ENCODE data around the gene PPP1R16B.

Gene PPP1R16B

GRCh38 chr20:38818113-38819065 is 12.9 kb downstream of the PPP1R16B start:
- intact Hi-C loops (cut with DNase I): no loop called here
- no peak for DNase-seq

- DNase-seq: no peak
- intact Hi-C loops (cut with DNase I): no loop called here
Observed at GRCh38 chr20:38825571-38825900, 20.0 kb downstream of the PPP1R16B start.

GRCh38 chr20:38825901-38826625 is 20.6 kb downstream of the PPP1R16B start:
- DNase-seq: no peak

GRCh38 chr20:38827770-38828281 is 22.3 kb downstream of the PPP1R16B start:
- no peak for DNase-seq

More at GRCh38 chr20:38825901-38826625, 20.6 kb downstream of the PPP1R16B start:
- intact Hi-C loops (cut with DNase I): no loop called here

GRCh38 chr20:38828514-38829295 is 23.2 kb downstream of the PPP1R16B start:
- DNase-seq: peak in 2 of 10 donors; percentile 44 to 89
- intact Hi-C loops (cut with DNase I): no loop called here

More at GRCh38 chr20:38827770-38828281, 22.3 kb downstream of the PPP1R16B start:
- intact Hi-C loops (cut with DNase I): no loop called here

- DNase-seq: no peak
- intact Hi-C loops (cut with DNase I): no loop called here
Observed at GRCh38 chr20:38829296-38829875, 23.9 kb downstream of the PPP1R16B start.

GRCh38 chr20:38830356-38830755 is 24.9 kb downstream of the PPP1R16B start:
- no peak for DNase-seq
- intact Hi-C loops (cut with DNase I): no loop called here

GRCh38 chr20:38831049-38831691 is 25.7 kb downstream of the PPP1R16B start:
- DNase-seq: no peak
- intact Hi-C loops (cut with DNase I): no loop called here

- intact Hi-C loops (cut with DNase I): no loop called here
Observed at GRCh38 chr20:38831995-38832620, 26.6 kb downstream of the PPP1R16B start.

GRCh38 chr20:38833154-38833856 is 27.8 kb downstream of the PPP1R16B start:
- no peak for DNase-seq
- intact Hi-C loops (cut with DNase I): no loop called here

More at GRCh38 chr20:38831995-38832620, 26.6 kb downstream of the PPP1R16B start:
- DNase-seq: no peak

- no peak for DNase-seq
- intact Hi-C loops (cut with DNase I): no loop called here
Observed at GRCh38 chr20:38833857-38834164, 28.3 kb downstream of the PPP1R16B start.

- intact Hi-C loops (cut with DNase I): no loop called here
- DNase-seq: no peak
Observed at GRCh38 chr20:38834868-38835267, 29.4 kb downstream of the PPP1R16B start.

GRCh38 chr20:38835792-38836191 is 30.3 kb downstream of the PPP1R16B start:
- peak in 7 of 10 donors; percentile 28 to 92 (median 71) for DNase-seq
- intact Hi-C loops (cut with DNase I): no loop called here

- intact Hi-C loops (cut with DNase I): no loop called here
- DNase-seq: no peak
Observed at GRCh38 chr20:38836991-38837390, 31.5 kb downstream of the PPP1R16B start.

GRCh38 chr20:38838326-38838725 is 32.8 kb downstream of the PPP1R16B start:
- no peak for DNase-seq
- intact Hi-C loops (cut with DNase I): no loop called here

- DNase-seq: no peak
- intact Hi-C loops (cut with DNase I): no loop called here
Observed at GRCh38 chr20:38839563-38839962, 34.1 kb downstream of the PPP1R16B start.

GRCh38 chr20:38840053-38840893 is 34.8 kb downstream of the PPP1R16B start:
- DNase-seq: peak; percentile 49 to 96 (median 68)
- intact Hi-C loops (cut with DNase I): no loop called here

Data from posterior cingulate gyrus (tissue), 11 donors.